ENCODE data around the gene SGO2. TPM values are rescaled to one million over a fixed set of nuclear protein-coding genes. Genes with fewer than 3 reads are reported as not detected.

The SGO2 gene
- total and polyA plus RNA-seq, 9 of the 15 experiments (the other 6 are each of a cell fraction or from before 2014, with no cell fraction given) = 14.5 to 25.9 (median 16.6) TPM

DNA sequence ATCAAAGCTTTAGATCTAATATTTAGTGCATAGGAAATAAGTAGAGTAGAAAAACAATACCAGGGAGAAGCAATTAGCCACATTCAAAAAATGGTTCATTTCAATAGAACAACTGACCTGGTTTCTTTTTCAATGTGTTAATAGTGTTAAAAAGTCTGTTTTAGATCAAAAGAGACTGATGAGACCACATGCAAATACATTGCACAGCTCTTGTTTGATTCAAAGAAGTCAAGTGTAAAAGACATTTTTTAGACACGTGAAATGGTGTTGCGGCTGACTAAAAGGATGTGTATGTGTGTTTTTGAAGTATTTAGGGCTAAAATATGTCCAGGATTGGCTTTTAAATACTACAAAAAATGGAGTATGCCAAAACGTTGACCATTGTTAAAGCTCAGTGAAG is 58.6 kb downstream of the SGO2 start (continued):
- TF ChIP-seq, protein P1, sequence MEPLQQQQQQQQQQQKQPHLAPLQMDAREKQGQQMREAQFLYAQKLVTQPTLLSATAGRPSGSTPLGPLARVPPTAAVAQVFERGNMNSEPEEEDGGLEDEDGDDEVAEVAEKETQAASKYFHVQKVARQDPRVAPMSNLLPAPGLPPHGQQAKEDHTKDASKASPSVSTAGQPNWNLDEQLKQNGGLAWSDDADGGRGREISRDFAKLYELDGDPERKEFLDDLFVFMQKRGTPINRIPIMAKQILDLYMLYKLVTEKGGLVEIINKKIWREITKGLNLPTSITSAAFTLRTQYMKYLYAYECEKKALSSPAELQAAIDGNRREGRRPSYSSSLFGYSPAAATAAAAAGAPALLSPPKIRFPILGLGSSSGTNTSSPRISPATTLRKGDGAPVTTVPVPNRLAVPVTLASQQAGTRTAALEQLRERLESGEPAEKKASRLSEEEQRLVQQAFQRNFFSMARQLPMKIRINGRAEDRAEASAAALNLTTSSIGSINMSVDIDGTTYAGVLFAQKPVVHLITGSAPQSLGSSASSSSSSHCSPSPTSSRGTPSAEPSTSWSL (CRISPR knock-in tag; IDR thresholded peaks at IDR 0.05; ENCODE audit: borderline replicate concordance) = no peak

DNA sequence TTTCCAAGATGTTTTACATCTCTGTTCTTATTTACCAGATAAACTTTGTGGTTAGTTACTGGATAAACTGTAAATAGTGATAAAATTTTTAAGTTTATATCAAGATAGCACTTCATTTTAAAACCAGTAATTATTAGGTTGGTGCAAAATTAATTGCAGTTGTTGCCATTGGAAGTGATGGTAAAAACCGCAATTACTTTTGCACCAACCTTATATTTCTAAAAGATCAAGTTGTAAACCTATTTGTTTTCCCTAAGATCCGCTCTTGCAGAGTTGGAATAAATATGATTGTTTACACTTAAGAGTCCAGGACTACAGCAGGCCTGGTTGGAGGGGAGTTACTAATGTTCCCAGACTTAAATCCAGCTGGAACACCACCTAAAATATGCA is 59.3 kb downstream of the SGO2 start:
- no peaks in the 10 kb centered on the region for H3K36me3 ChIP-seq (ENCODE audit: control insufficient read depth, insufficient read depth, low read length)
- in situ Hi-C loops (cut with MboI) = no loop called here
- no peak overlapping the region for H3K9ac ChIP-seq (ENCODE audit: insufficient read depth in 1 of 2, low read depth in 2 of 2, low read length in 2 of 2)
- no peaks in the 10 kb centered on the region for H3K9me1 ChIP-seq (ENCODE audit: control insufficient read depth, insufficient read depth, low read length)
- intact Hi-C loops (cut with micrococcal nuclease) = no loop called here
- ChIA-PET POLR2A (no interaction called here), CTCF (ENCODE audit: low intra/inter-chr PET ratio) (no interaction called here)
- no peaks in the 10 kb centered on the region for H4K20me1 ChIP-seq (replicated peaks; ENCODE audit: control insufficient read depth, insufficient read depth, low read length)
- H3K4me2 ChIP-seq (ENCODE audit: insufficient read depth, low read length) = no peak overlapping the region
- BruUV-seq (replicated peaks) = no TSS peak
- no peak for FAIRE-seq
- H3K27ac ChIP-seq (ENCODE audit: extremely low read depth, low read depth, low read length) = no peak overlapping the region
- H3K4me3 ChIP-seq = no peak overlapping the region
- 47% methylated on average over 2 of the region's 2 CpGs for WGBS (ENCODE audit: insufficient coverage, low coverage, missing lambda C conversion rate)
- no peak for ATAC-seq
- no peaks in the 10 kb centered on the region; a peak in 1 of 5 replicates for H3K4me1 ChIP-seq (replicated peaks in 1 of 2; ENCODE audit: control insufficient read depth in 2 of 2, insufficient read depth in 2 of 2, low read length in 2 of 2)
- H3K27me3 ChIP-seq (ENCODE audit: control insufficient read depth in 2 of 2, insufficient read depth in 2 of 2, low read length in 2 of 2) = no peaks in the 10 kb centered on the region
- H3K9me3 ChIP-seq (replicated peaks; ENCODE audit: control insufficient read depth, insufficient read depth, low read depth, low read length) = no peaks in the 10 kb centered on the region
- DNase-seq (ENCODE audit: extremely low read depth in 1 of 4, low spot score in 3 of 4) = no peak
- H3K79me2 ChIP-seq (ENCODE audit: control insufficient read depth, insufficient read depth, low read length) = no peaks in the 10 kb centered on the region
- no peak overlapping the region for H2AFZ ChIP-seq (ENCODE audit: low read depth, low read length)
- TF ChIP-seq, protein P2, sequence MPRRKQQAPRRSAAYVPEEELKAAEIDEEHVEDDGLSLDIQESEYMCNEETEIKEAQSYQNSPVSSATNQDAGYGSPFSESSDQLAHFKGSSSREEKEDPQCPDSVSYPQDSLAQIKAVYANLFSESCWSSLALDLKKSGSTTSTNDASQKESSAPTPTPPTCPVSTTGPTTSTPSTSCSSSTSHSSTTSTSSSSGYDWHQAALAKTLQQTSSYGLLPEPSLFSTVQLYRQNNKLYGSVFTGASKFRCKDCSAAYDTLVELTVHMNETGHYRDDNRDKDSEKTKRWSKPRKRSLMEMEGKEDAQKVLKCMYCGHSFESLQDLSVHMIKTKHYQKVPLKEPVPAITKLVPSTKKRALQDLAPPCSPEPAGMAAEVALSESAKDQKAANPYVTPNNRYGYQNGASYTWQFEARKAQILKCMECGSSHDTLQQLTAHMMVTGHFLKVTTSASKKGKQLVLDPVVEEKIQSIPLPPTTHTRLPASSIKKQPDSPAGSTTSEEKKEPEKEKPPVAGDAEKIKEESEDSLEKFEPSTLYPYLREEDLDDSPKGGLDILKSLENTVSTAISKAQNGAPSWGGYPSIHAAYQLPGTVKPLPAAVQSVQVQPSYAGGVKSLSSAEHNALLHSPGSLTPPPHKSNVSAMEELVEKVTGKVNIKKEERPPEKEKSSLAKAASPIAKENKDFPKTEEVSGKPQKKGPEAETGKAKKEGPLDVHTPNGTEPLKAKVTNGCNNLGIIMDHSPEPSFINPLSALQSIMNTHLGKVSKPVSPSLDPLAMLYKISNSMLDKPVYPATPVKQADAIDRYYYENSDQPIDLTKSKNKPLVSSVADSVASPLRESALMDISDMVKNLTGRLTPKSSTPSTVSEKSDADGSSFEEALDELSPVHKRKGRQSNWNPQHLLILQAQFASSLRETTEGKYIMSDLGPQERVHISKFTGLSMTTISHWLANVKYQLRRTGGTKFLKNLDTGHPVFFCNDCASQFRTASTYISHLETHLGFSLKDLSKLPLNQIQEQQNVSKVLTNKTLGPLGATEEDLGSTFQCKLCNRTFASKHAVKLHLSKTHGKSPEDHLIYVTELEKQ (CRISPR knock-in tag; IDR thresholded peaks at IDR 0.05) = no peak
- TF ChIP-seq SIX5 (IDR thresholded peaks at IDR 0.05; ENCODE audit: borderline replicate concordance in 1 of 2, insufficient read depth in 1 of 2, low read depth in 1 of 2, low read length in 2 of 2) (no peak), POLR2G (IDR thresholded peaks at IDR 0.05; ENCODE audit: low read depth, low read length) (no peak), CBFA2T2 (conservative IDR thresholded peaks at IDR 0.05) (no peak), POLR2AphosphoS5 (IDR thresholded peaks at IDR 0.05; ENCODE audit: control insufficient read depth, insufficient read depth, low read depth, low read length) (no peak), ZNF253 (CRISPR knock-in tag; conservative IDR thresholded peaks at IDR 0.05) (no peak), ZNF431 (CRISPR knock-in tag; IDR thresholded peaks at IDR 0.05) (no peak)
- TF ChIP-seq, protein P3, sequence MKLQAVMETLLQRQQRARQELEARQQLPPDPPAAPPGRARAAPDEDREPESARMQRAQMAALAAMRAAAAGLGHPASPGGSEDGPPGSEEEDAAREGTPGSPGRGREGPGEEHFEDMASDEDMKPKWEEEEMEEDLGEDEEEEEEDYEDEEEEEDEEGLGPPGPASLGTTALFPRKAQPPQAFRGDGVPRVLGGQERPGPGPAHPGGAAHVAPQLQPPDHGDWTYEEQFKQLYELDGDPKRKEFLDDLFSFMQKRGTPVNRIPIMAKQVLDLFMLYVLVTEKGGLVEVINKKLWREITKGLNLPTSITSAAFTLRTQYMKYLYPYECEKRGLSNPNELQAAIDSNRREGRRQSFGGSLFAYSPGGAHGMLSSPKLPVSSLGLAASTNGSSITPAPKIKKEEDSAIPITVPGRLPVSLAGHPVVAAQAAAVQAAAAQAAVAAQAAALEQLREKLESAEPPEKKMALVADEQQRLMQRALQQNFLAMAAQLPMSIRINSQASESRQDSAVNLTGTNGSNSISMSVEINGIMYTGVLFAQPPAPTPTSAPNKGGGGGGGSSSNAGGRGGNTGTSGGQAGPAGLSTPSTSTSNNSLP (IDR thresholded peaks at IDR 0.05; ENCODE audit: borderline replicate concordance, low read depth, low read length) = no peak
- TF ChIP-seq, protein P4, sequence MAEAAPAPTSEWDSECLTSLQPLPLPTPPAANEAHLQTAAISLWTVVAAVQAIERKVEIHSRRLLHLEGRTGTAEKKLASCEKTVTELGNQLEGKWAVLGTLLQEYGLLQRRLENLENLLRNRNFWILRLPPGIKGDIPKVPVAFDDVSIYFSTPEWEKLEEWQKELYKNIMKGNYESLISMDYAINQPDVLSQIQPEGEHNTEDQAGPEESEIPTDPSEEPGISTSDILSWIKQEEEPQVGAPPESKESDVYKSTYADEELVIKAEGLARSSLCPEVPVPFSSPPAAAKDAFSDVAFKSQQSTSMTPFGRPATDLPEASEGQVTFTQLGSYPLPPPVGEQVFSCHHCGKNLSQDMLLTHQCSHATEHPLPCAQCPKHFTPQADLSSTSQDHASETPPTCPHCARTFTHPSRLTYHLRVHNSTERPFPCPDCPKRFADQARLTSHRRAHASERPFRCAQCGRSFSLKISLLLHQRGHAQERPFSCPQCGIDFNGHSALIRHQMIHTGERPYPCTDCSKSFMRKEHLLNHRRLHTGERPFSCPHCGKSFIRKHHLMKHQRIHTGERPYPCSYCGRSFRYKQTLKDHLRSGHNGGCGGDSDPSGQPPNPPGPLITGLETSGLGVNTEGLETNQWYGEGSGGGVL (CRISPR knock-in tag; IDR thresholded peaks at IDR 0.05) = no peak

Measured in K562 (cell line).